H1 (cell line): Measurements from ENCODE around the gene HEBP1. TPM values are rescaled to one million over a fixed set of nuclear protein-coding genes. Genes with fewer than 3 reads are reported as not detected.

Experiments used
- CTCF ChIA-PET: fragments of 300-600 bp; sonication (Branson Sonifier 250); formaldehyde crosslinking; loops from one replicate; lab custom pipeline; 2021; ENCODE audit not compliant: partially characterized antibody; lab: Charles Lee
- POLR2A ChIA-PET: fragments of 300-600 bp; sonication (Branson Sonifier 250); formaldehyde crosslinking; loops from one replicate; lab custom pipeline; 2021; ENCODE audit warnings: inconsistent platforms; ENCODE audit not compliant: partially characterized antibody; lab: Charles Lee
- DNase-seq, 2 experiments: peaks; one replicate each; pipeline versions ENCODE4 v3.0.0 to v3.0.0-alpha.2; 2010 to 2022; ENCODE audit warnings: low spot score in 2 of 2, low read depth in 1 of 2, mixed read lengths in 1 of 2
- FAIRE-seq: peaks from 2 replicates; lab custom pipeline; 2011; peaks lifted over from hg19 to GRCh38; lab: Jason Lieb, UNC
- H2AFZ ChIP-seq: 2 replicates; pipeline ENCODE4 v1.8.1; 2012; ENCODE audit warnings: low read length, inconsistent platforms
- H2AK5ac ChIP-seq: 2 replicates; pipeline ENCODE4 v1.6.1; 2013; ENCODE audit warnings: low read depth, low read length
- H2BK120ac ChIP-seq: replicated peaks from 2 replicates; pipeline ENCODE3; 2013; ENCODE audit warnings: low read depth, low read length, inconsistent platforms
- H2BK12ac ChIP-seq: 2 replicates; pipeline ENCODE4 v1.6.1; 2013; ENCODE audit warnings: low read depth, low read length
- H2BK15ac ChIP-seq: 2 replicates; pipeline ENCODE4 v1.6.1; 2013; ENCODE audit warnings: low read length
- H2BK20ac ChIP-seq: 2 replicates; pipeline ENCODE4 v1.6.1; 2013; ENCODE audit warnings: low read length
- H2BK5ac ChIP-seq: 2 replicates; pipeline ENCODE4 v1.6.1; 2013; ENCODE audit warnings: low read depth, low read length
- H3K14ac ChIP-seq: 2 replicates; pipeline ENCODE4 v1.6.1; 2013; ENCODE audit warnings: inconsistent platforms; ENCODE audit not compliant: insufficient read length
- H3K18ac ChIP-seq: 2 replicates; pipeline ENCODE4 v1.6.1; 2013; ENCODE audit warnings: low read length; ENCODE audit errors: extremely low read depth
- H3K23ac ChIP-seq: 2 replicates; pipeline ENCODE4 v1.6.1; 2013; ENCODE audit warnings: inconsistent platforms; ENCODE audit not compliant: insufficient read length
- H3K23me2 ChIP-seq: 2 replicates; pipeline ENCODE4 v1.6.1; 2013; ENCODE audit warnings: low read depth, low read length
- H3K27ac ChIP-seq: 2 replicates; pipeline ENCODE4 v1.6.1; 2011; ENCODE audit warnings: low read depth, low read length, inconsistent platforms
- H3K27me3 ChIP-seq, 4 experiments: replicated peaks in 1 of 4; 1 replicate in 1 of 4; 2 replicates in 3 of 4; pipeline versions ENCODE4 v1.6.1 to v1.8.1; 2011 to 2013; ENCODE audit warnings: low read length in 3 of 4, mild to moderate bottlenecking in 3 of 4, inconsistent platforms in 2 of 4, mixed read lengths in 2 of 4, moderate library complexity in 1 of 4; ENCODE audit not compliant: control insufficient read depth in 3 of 4, insufficient read depth in 3 of 4; ENCODE audit errors: extremely low read depth in 1 of 4
- H3K36me3 ChIP-seq, 4 experiments: 2 replicates each; pipeline versions ENCODE4 v1.6.1 to v1.8.1; 2011 to 2013; ENCODE audit warnings: mild to moderate bottlenecking in 4 of 4, low read length in 3 of 4, moderate library complexity in 2 of 4, control low read depth in 1 of 4, inconsistent platforms in 1 of 4; ENCODE audit not compliant: insufficient read depth in 4 of 4, control insufficient read depth in 2 of 4
- H3K4ac ChIP-seq: replicated peaks from 2 replicates; pipeline ENCODE3; 2013; ENCODE audit warnings: low read length, low read depth, mixed read lengths, inconsistent platforms; ENCODE audit not compliant: insufficient read length
- H3K4me1 ChIP-seq, 4 experiments: replicated peaks in 1 of 4; 1 replicate in 1 of 4; 2 replicates in 3 of 4; pipeline versions ENCODE4 v1.6.1 to v1.8.1; 2011 to 2013; ENCODE audit warnings: low read length in 3 of 4, inconsistent platforms in 2 of 4, mixed read lengths in 1 of 4; ENCODE audit not compliant: insufficient read depth in 4 of 4, control insufficient read depth in 3 of 4
- H3K4me2 ChIP-seq, 2 experiments: 2 replicates each; pipeline versions ENCODE4 v1.6.1 to v1.8.1; 2011 to 2013; ENCODE audit warnings: low read depth in 2 of 2, low read length in 2 of 2, control low read depth in 1 of 2, inconsistent platforms in 1 of 2, mild to moderate bottlenecking in 1 of 2; ENCODE audit not compliant: insufficient read depth in 1 of 2
- H3K4me3 ChIP-seq, 4 experiments: fragments of 200-600, 300-600 bp in 1 of 4; sonication (generic), shearing (Covaris generic), sonication (Bioruptor Twin) in 1 of 4; 2 replicates each; pipeline versions ENCODE4 v1.5.1 to v1.8.1; 2011 to 2016; ENCODE audit warnings: low read length in 4 of 4, low read depth in 3 of 4, control low read depth in 2 of 4, inconsistent platforms in 2 of 4, mild to moderate bottlenecking in 2 of 4, mixed read lengths in 1 of 4, moderate library complexity in 1 of 4; ENCODE audit not compliant: insufficient read depth in 2 of 4; ENCODE audit errors: extremely low read depth in 1 of 4
- H3K56ac ChIP-seq: replicated peaks from 2 replicates; pipeline ENCODE3; 2013; ENCODE audit warnings: low read depth, mild to moderate bottlenecking, mixed read lengths, low read length, inconsistent platforms; ENCODE audit not compliant: insufficient read length
- H3K79me1 ChIP-seq: 2 replicates; pipeline ENCODE4 v1.6.1; 2013; ENCODE audit warnings: low read depth, low read length, control low read depth
- H3K79me2 ChIP-seq, 2 experiments: 2 replicates each; pipeline versions ENCODE4 v1.6.1 to v1.8.1; 2012 to 2013; ENCODE audit warnings: low read length in 2 of 2, mild to moderate bottlenecking in 2 of 2, inconsistent platforms in 1 of 2; ENCODE audit not compliant: insufficient read depth in 2 of 2, control insufficient read depth in 1 of 2
- H3K9ac ChIP-seq, 4 experiments: replicated peaks in 1 of 4; 1 replicate in 1 of 4; 2 replicates in 3 of 4; pipeline versions ENCODE4 v1.6.1 to v1.8.1; 2011 to 2013; ENCODE audit warnings: low read depth in 3 of 4, low read length in 3 of 4, control low read depth in 2 of 4, mild to moderate bottlenecking in 2 of 4, moderate library complexity in 2 of 4, inconsistent platforms in 1 of 4; ENCODE audit errors: extremely low read depth in 1 of 4
- H3K9me3 ChIP-seq, 2 experiments: 2 replicates each; pipeline versions ENCODE4 v1.6.1 to v1.8.1; 2012 to 2013; ENCODE audit warnings: mild to moderate bottlenecking in 2 of 2, moderate library complexity in 2 of 2, control low read depth in 1 of 2, inconsistent platforms in 1 of 2, low read depth in 1 of 2, low read length in 1 of 2, mixed read lengths in 1 of 2; ENCODE audit not compliant: insufficient read depth in 2 of 2
- H4K20me1 ChIP-seq, 2 experiments: replicated peaks in 1 of 2; 2 replicates each; pipeline versions ENCODE3 to v1.8.1; 2011 to 2013; ENCODE audit warnings: inconsistent platforms in 2 of 2, low read length in 2 of 2, mild to moderate bottlenecking in 1 of 2; ENCODE audit not compliant: insufficient read depth in 2 of 2, control insufficient read depth in 1 of 2
- H4K5ac ChIP-seq: 2 replicates; pipeline ENCODE4 v1.6.1; 2013; ENCODE audit warnings: low read length, low read depth, mixed read lengths, inconsistent platforms; ENCODE audit not compliant: insufficient read length
- H4K8ac ChIP-seq: 2 replicates; pipeline ENCODE4 v1.8.0; 2013; ENCODE audit warnings: mild to moderate bottlenecking, moderate library complexity, low read length, inconsistent platforms; ENCODE audit not compliant: insufficient read depth; ENCODE audit errors: extremely low read depth
- H4K91ac ChIP-seq: replicated peaks from 2 replicates; pipeline ENCODE3; 2013; ENCODE audit warnings: low read length, mixed read lengths, inconsistent platforms; ENCODE audit not compliant: insufficient read length
- CBX5 ChIP-seq: fragments of 300-800, 300-1000 bp; sonication (generic); IDR thresholded peaks from 2 replicates; pipeline ENCODE4 v1.7.1; 2016; ENCODE audit warnings: antibody characterized with exemption, low read length, low read depth
- EZH2 ChIP-seq: fragments of 200-600 bp; sonication (generic); IDR thresholded peaks from 2 replicates; pipeline ENCODE4 v1.7.1; 2012; ENCODE audit warnings: low read depth, mild to moderate bottlenecking, moderate library complexity, low read length, inconsistent platforms; ENCODE audit not compliant: severe bottlenecking
- KDM4A ChIP-seq: IDR thresholded peaks from one replicate; pipeline ENCODE4 v1.7.1; 2012; ENCODE audit warnings: low read depth, mild to moderate bottlenecking, moderate library complexity, low read length, inconsistent platforms; ENCODE audit not compliant: severe bottlenecking
- NANOG ChIP-seq: IDR thresholded peaks from 2 replicates; pipeline ENCODE4 v1.6.1; 2011; ENCODE audit warnings: low read length, low read depth, mild to moderate bottlenecking, inconsistent platforms; ENCODE audit not compliant: insufficient read depth, poor library complexity, severe bottlenecking
- POLR2A ChIP-seq, 2 experiments: IDR thresholded peaks; 1 replicate in 1 of 2; 2 replicates in 1 of 2; pipeline ENCODE4 v1.6.1; 2011; ENCODE audit warnings: low read depth in 2 of 2, low read length in 2 of 2, mild to moderate bottlenecking in 2 of 2; ENCODE audit errors: control extremely low read depth in 1 of 2
- SAP30 ChIP-seq: fragments of 300-600 bp; sonication (generic); IDR thresholded peaks from 2 replicates; pipeline ENCODE4 v1.7.1; 2012; ENCODE audit warnings: low read length, moderate library complexity, mild to moderate bottlenecking, inconsistent platforms; ENCODE audit not compliant: insufficient read depth, insufficient replicate concordance
- SIN3A ChIP-seq, 2 experiments: IDR thresholded peaks in 1 of 2; conservative IDR thresholded peaks in 1 of 2; 2 replicates each; pipeline ENCODE4 v1.6.1; 2011 to 2012; ENCODE audit warnings: low read length in 2 of 2, improper control_type of control experiment in 1 of 2, low read depth in 1 of 2, mild to moderate bottlenecking in 1 of 2
- SIX5 ChIP-seq: IDR thresholded peaks from 2 replicates; pipeline ENCODE4 v1.6.1; 2011; ENCODE audit warnings: mild to moderate bottlenecking, low read depth, low read length
- SUZ12 ChIP-seq: fragments of 200-600 bp; sonication (generic); IDR thresholded peaks from 2 replicates; pipeline ENCODE4 v1.6.1; 2012; ENCODE audit warnings: mild to moderate bottlenecking, inconsistent platforms, low read length, moderate library complexity, mixed read lengths
- TBP ChIP-seq: IDR thresholded peaks from 2 replicates; pipeline ENCODE4 v1.6.1; 2011; ENCODE audit warnings: low read depth, low read length, improper control_type of control experiment
- WGBS, 2 experiments: shearing (Covaris generic) in 1 of 2; methylation state at CpG; one replicate each; pipeline versions ENCODE4 v1.1.6 to v1.1.7; 2013 to 2015; ENCODE audit warnings: low lambda C conversion rate in 2 of 2, mixed read lengths in 2 of 2, inconsistent platforms in 1 of 2, low coverage in 1 of 2, missing lambda C conversion rate in 1 of 2; ENCODE audit not compliant: insufficient replicate concordance in 2 of 2, insufficient coverage in 1 of 2, insufficient read length in 1 of 2; ENCODE audit errors: extremely low coverage in 1 of 2, missing lambda C conversion rate in 1 of 2; 5-methylcytosine and 5-hydroxymethylcytosine counted together
- polyA plus RNA-seq, 7 experiments: library from polyadenylated mRNA; depleted of rRNA in 3 of 7; stranded (reverse) in 5 of 7; unstranded in 2 of 7; fragments of >200 nt in 5 of 7; fragments of 200-250 nt in 2 of 7; gene quantifications; 1 replicate in 5 of 7; 2 replicates in 1 of 7; 4 replicates in 1 of 7; pipeline versions ENCODE4 v1.2.1 to v1.2.3, GENCODE V29; 2011 to 2013; ENCODE audit warnings: missing spikeins in 2 of 7, mixed read lengths in 2 of 7
- total RNA-seq: library from RNA; stranded (reverse); fragmentation: NEBNext Ultra II Directional; extraction: Animal tissue kit (Norgen Biotek cat#: 25700); gene quantifications from 2 replicates; pipeline ENCODE4 v1.2.1, GENCODE V29; 2021

HEBP1 gene
- total and polyA plus RNA-seq, 2 of the 8 experiments (the other 6 are each of a cell fraction or from before 2014, with no cell fraction given): 30.8 to 56.1 TPM

DNA sequence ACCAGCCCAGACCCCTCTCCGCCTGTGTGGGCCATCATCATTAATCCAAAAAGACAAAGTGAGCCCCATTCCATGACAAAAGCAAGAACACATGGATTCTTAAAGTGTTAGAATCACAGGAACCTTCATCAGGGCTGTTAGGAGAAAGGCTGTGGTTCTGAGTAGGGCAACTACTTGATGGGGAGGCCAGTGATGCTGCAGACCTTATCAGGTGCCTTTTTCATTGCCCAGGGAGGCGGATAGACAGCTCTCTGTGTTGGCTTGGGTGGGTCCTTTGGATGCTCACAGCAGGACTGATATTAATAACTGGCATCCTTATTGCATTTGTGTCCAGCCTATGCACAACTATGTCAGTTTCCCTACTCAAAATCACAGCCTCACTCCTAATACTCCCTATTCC lies 2.3 kb downstream of the HEBP1 start:
- Histone ChIP-seq H3K9ac (no peak overlapping the region; a peak in 1 of 7 replicates), H3K4me2 (no peak overlapping the region; a peak in 1 of 4 replicates), H3K23ac (no peak overlapping the region), H3K18ac (no peak overlapping the region), H3K4ac (no peak overlapping the region), H2BK15ac (no peak overlapping the region), H2AK5ac (no peak overlapping the region), H2BK12ac (no peak overlapping the region), H4K8ac (no peak overlapping the region), H3K27me3 (peaks cover 0 to 12% (median 6%) of the 10 kb centered on the region in 4 experiments; a peak in 4 of 7 replicates), H3K23me2 (peaks cover 12% of the 10 kb centered on the region), H3K9me3 (no peaks in the 10 kb centered on the region), H4K20me1 (peaks cover 2 to 3% of the 10 kb centered on the region in 2 experiments), H3K79me1 (no peaks in the 10 kb centered on the region; the same call in 1 of the 2 replicates), H3K56ac (no peak overlapping the region), H2BK120ac (no peak overlapping the region), H4K91ac (no peak overlapping the region), H2BK20ac (no peak overlapping the region), H3K4me1 (peaks cover 5 to 16% (median 9%) of the 10 kb centered on the region in 4 experiments), H2AFZ (no peak overlapping the region), H3K27ac (no peak overlapping the region), H4K5ac (no peak overlapping the region), H2BK5ac (no peak overlapping the region), H3K36me3 (no peaks in the 10 kb centered on the region), H3K14ac (no peak overlapping the region), H3K4me3 (no peak overlapping the region), H3K79me2 (peaks cover 0 to 46% of the 10 kb centered on the region in 2 experiments; a peak in 2 of 4 replicates)
- no peak for FAIRE-seq
- TF ChIP-seq POLR2A (IDR thresholded peaks at IDR 0.05; ENCODE audit: control extremely low read depth in 1 of 2, low read depth in 2 of 2, low read length in 2 of 2) (no peak), SIX5 (no peak), EZH2 (no peak), NANOG (no peak), SIN3A (conservative IDR thresholded peaks at IDR 0.05 in 1 of 2, IDR thresholded peaks at IDR 0.05 in 1 of 2; ENCODE audit: low read depth in 1 of 2, low read length in 2 of 2) (no peak), SAP30 (no peak), SUZ12 (no peak), CBX5 (no peak), TBP (no peak), KDM4A (no peak)
- DNase-seq: no peak
- ChIA-PET CTCF (interaction anchor here (0.9 to 4.0 kb wide), 9 partner anchors 8 to 366 kb away, joined by 3 to 36 read pairs (median 4); no protein-coding TSS in a partner anchor), POLR2A (interaction anchor here (1.3 kb wide), 1 partner anchor 10 kb away, joined by 3 read pairs; no protein-coding TSS in a partner anchor)
- WGBS, 2 experiments: 65% methylated on average over 2 of the region's 2 CpGs; no CpG with 5 or more reads in 1 of the 2 experiments
